Naive thymus-derived CD4-positive, alpha-beta T cell (primary cell): ENCODE measurements around the gene SLC39A11. TPM values are rescaled to one million over a fixed set of nuclear protein-coding genes. Genes with fewer than 3 reads are reported as not detected.

ENCODE experiments used
- polyA plus RNA-seq, 2 donors: library from polyadenylated mRNA; unstranded; fragments of 300-500 nt; fragmentation: Illumina TruSeq; gene quantifications; one replicate each; pipeline ENCODE4 v1.2.3, GENCODE V29; 2021
- total RNA-seq, 6 experiments: library from RNA in 5 of 6; stranded (reverse) in 5 of 6; gene quantifications; 1 replicate in 5 of 6; 2 replicates in 1 of 6; pipeline ENCODE4 v1.2.3 and lab custom pipeline; 2021 to 2026

SLC39A11 gene
- total and polyA plus RNA-seq, 7 experiments from 2014 or later = 8.5 to 36.7 (median 19.8) TPM

Other genes with a start within 250 kb of the SLC39A11 start
- not detected for gene SSTR2, start 72.3 kb upstream of the SLC39A11 start, total RNA-seq
- gene SSTR2, start 72.3 kb upstream of the SLC39A11 start, polyA plus RNA-seq = not detected
- gene COG1, start 100.4 kb upstream of the SLC39A11 start, total RNA-seq = 10 to 100 TPM; 35.0 to 92.7 (median 85.8) TPM
- gene COG1, start 100.4 kb upstream of the SLC39A11 start, polyA plus RNA-seq = 10 to 100 TPM; 25.2 to 45.5 TPM
- not detected for gene CPSF4L, start 169.2 kb upstream of the SLC39A11 start, total RNA-seq
- gene CPSF4L, start 169.2 kb upstream of the SLC39A11 start, polyA plus RNA-seq = not detected
- 10 to 100 TPM in 1 of 5 experiments, 1 to 10 TPM in 4; 1.4 to 15.8 (median 2.0) TPM for gene CDC42EP4, start 219.3 kb upstream of the SLC39A11 start, total RNA-seq
- under 1 TPM; 0.19 to 0.28 TPM for gene CDC42EP4, start 219.3 kb upstream of the SLC39A11 start, polyA plus RNA-seq